ENCODE data around the gene PCNX2.

The PCNX2 gene

GRCh38 chr1:232964601-232965000 lies 330.9 kb downstream of the PCNX2 start:
- no peak for DNase-seq (ENCODE audit: low read depth in 3 of 3)

- no peak for DNase-seq (ENCODE audit: low read depth in 3 of 3)
These were observed 332.5 kb downstream of the PCNX2 start for GRCh38 chr1:232962761-232963745.

GRCh38 chr1:232958067-232958466 lies 337.5 kb downstream of the PCNX2 start:
- DNase-seq (ENCODE audit: low read depth in 3 of 3): no peak

GRCh38 chr1:232956081-232956480 lies 339.4 kb downstream of the PCNX2 start:
- no peak for DNase-seq (ENCODE audit: low read depth in 3 of 3)

- DNase-seq (ENCODE audit: low read depth in 3 of 3): no peak
These were observed 340.7 kb downstream of the PCNX2 start for GRCh38 chr1:232954594-232955365.

- no peak for DNase-seq (ENCODE audit: low read depth in 3 of 3)
These were observed 342.7 kb downstream of the PCNX2 start for GRCh38 chr1:232952514-232953499.

- no peak for DNase-seq (ENCODE audit: low read depth in 3 of 3)
These were observed 343.9 kb downstream of the PCNX2 start for GRCh38 chr1:232951605-232952004.

GRCh38 chr1:232951180-232951579 lies 344.3 kb downstream of the PCNX2 start:
- DNase-seq (ENCODE audit: low read depth in 3 of 3): no peak

- peak; percentile 91 to 96 (median 92) for DNase-seq (ENCODE audit: low read depth in 3 of 3)
These were observed 345.0 kb downstream of the PCNX2 start, which contains the start of gene NTPCR for GRCh38 chr1:232950197-232951176. NTPCR (plus strand) TSS chr1:232950611; CDS start chr1:232950711, 100 bp downstream.

- no peak for DNase-seq (ENCODE audit: low read depth in 3 of 3)
These were observed 345.8 kb downstream of the PCNX2 start for GRCh38 chr1:232949636-232950196.

- no peak for DNase-seq (ENCODE audit: low read depth in 3 of 3)
These were observed 351.2 kb downstream of the PCNX2 start for GRCh38 chr1:232944347-232944746.

- DNase-seq (ENCODE audit: low read depth in 3 of 3): no peak
These were observed 351.8 kb downstream of the PCNX2 start for GRCh38 chr1:232943679-232944252.

- DNase-seq (ENCODE audit: low read depth in 3 of 3): no peak
These were observed 352.9 kb downstream of the PCNX2 start for GRCh38 chr1:232942413-232943294.

- DNase-seq (ENCODE audit: low read depth in 3 of 3): no peak
These were observed 355.3 kb downstream of the PCNX2 start for GRCh38 chr1:232940262-232940661.

GRCh38 chr1:232939748-232940147 lies 355.8 kb downstream of the PCNX2 start:
- DNase-seq (ENCODE audit: low read depth in 3 of 3): no peak

- DNase-seq (ENCODE audit: low read depth in 3 of 3): no peak
These were observed 356.6 kb downstream of the PCNX2 start for GRCh38 chr1:232938926-232939325.

- no peak for DNase-seq (ENCODE audit: low read depth in 3 of 3)
These were observed 357.7 kb downstream of the PCNX2 start for GRCh38 chr1:232937741-232938375.

GRCh38 chr1:232936941-232937340 lies 358.6 kb downstream of the PCNX2 start:
- no peak for DNase-seq (ENCODE audit: low read depth in 3 of 3)

Measured in stimulated activated CD4-positive, alpha-beta T cell treated with anti-CD3 and anti-CD28 coated beads, TNF-alpha, amount 100 ng/mL, for 24 hours (primary cell).